ENCODE results near the gene MACROD2. TPM values are rescaled to one million over a fixed set of nuclear protein-coding genes. Genes with fewer than 3 reads are reported as not detected.
A peak's percentile ranks its signal among the peaks of the same experiment; 100 is the strongest.
"Not testable (repeated sequence)": the region's sequence is repeated elsewhere in the genome, so short reads cannot be mapped to it uniquely, and the experiment has no call there.

MACROD2 gene
- total RNA-seq, 1 donor = 0.81 TPM

DNA sequence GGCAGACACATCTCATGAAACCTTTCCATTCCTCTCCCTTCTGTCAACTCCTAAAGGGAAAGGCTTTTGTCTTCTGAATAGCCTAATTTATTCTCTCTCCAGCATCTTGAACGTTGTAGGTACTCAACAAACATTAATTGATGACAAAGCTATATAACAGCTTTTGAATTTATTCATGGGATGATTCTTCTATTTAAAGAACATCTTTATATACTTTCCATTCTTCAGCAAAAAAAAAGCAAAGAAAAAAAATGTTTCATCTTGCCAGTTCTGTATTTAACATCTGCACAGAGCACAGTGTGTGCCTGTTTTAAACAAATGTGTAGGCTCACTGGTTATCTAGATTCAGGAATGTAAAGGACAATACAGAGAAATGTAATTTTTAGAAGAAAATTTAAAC is 1929.2 kb downstream of the MACROD2 start:
- no peak for DNase-seq (ENCODE audit: low read depth in 2 of 3, low spot score in 2 of 3)

DNA sequence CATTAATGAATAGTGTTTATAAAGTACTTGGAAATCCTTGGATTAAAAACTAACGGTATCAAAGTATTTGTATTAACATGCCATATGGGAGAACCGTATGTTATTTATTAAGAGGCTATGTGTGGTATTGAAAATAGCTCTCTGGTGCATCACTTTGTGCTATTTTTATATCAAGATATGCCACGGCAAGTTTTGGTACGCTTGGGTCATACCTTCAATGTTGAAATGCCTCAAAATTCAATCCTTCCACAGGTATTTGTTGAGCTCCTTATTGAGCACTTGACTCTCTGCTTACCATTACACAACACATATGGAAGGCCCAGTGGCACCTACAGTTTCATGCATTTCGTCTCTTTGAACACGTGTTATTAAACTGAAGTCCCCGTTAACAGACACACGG is 1930.1 kb downstream of the MACROD2 start:
- no peak for DNase-seq (ENCODE audit: low read depth in 2 of 3, low spot score in 2 of 3)

DNA sequence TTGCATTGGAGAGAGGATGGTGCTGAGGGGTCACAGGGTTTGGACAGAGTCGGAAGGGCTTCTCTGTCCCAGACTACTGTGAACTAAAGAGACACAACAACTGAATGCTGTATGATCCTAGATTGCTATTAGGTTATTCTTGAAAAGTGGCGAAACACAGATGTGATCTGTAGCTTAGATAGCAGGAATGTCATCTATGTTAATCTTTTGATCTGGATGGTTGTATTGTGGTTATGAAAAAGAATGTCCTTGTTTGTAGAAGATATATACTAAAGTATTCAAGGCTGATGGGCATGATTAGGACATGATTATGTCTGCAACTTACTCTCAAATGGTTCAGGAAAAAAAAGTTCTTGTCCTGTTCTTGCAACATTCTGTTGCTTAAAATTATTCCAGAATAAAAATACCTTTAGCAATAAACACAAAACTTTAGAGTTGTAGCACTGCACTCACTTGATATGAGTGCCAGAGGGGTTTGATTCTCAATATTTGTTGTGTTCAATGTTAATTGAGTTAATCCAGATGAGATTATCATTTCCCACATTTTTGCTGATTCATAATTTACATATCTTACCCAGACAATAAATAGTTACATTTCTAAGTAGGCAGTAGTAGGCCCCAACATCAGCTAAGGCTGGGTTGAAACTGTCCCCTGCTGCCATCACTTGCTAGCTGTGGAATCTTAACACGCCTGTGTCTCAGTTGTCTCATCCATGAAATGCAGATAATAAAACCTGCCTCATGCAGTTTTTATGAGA is 1932.8 kb downstream of the MACROD2 start:
- DNase-seq (ENCODE audit: low read depth in 2 of 3, low spot score in 2 of 3) = no peak

DNA sequence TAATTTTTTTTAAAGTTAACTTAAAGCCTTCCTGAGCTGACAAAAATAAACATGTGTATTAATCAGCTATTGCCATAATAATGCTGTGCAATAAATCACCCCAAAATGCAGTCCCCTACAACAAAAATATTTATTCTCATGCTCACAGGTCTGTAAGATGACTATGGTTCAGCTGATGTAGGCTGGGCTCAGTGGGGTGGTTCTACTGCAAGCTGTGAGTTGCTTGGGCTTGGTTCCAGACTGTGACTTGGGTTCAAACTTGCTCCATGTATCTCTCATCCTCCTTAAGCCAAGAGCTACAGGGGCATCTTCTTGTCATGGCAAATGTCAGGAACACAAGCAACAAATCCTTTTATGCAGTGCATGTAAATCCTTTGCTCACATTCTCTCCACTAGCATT is 1933.6 kb downstream of the MACROD2 start:
- DNase-seq (ENCODE audit: low read depth in 2 of 3, low spot score in 2 of 3) = no peak

DNA sequence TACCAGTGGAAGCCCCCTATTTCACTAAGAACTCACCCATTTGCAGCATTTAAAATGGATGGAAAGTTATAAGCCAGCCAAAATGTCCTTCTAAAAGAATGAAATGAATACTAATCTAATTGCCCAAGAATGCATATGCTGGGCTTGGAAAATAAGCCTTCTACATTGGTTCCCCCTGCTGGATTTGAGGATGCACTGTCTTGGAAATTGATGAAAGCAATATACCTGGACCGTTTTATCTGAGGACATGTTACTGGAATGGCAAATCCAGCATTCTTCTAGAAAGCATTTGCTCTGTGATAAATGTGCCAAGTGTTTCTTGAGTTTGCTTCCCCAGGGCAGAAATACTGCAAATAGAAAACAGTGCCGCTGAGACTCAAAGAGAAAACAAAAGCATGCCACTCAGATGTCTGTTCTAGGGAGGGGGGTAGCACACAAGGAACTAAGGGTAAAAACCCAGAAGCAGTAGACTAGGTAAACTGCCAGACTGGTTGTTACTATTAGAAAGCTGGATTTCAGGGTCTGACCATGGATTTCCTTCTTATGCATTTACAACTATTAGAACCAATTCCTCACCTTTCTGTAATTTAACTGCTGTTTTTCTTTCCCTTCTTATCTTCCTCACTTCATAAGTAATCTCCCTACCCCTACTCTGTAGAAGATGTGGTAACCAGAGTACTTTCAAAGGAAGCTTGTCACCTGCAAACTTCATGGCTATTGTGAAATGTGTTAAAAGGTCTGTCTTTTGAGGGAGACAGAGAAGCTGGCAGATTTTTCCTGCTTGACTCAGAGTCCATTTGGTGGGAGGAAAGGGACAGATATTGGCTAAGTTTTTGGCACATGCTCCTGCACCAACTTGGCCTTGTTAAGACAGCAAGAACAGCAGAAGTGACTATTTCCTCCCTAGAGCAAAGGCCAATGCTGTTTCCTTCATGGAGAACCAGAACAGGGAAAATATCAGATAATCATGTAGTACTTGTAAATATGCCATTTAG is 1935.3 kb downstream of the MACROD2 start:
- DNase-seq (ENCODE audit: low read depth in 2 of 3, low spot score in 2 of 3) = peak in 2 of 3 donors; percentile 11 to 36

DNA sequence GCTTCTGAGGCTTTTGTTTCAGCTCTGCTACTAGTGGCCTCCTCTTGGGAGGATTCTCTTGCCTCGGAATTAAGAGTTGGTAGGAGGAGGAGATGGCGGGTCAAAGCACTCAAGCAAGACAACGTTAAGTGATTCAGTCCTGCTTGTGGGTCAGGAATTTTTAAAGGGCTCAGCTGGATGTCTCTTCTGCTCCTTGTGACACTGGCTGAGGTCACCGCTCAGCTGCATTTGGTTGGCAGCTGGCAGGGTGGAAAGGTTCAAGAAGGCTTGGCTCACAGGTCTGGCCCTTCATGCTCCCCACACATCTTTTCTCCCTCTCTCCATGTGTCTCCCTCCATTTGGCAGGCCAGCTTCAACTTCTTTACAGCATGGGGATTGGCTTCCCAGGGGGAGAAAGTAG is 1936.6 kb downstream of the MACROD2 start:
- DNase-seq (ENCODE audit: low read depth in 2 of 3, low spot score in 2 of 3) = no peak

DNA sequence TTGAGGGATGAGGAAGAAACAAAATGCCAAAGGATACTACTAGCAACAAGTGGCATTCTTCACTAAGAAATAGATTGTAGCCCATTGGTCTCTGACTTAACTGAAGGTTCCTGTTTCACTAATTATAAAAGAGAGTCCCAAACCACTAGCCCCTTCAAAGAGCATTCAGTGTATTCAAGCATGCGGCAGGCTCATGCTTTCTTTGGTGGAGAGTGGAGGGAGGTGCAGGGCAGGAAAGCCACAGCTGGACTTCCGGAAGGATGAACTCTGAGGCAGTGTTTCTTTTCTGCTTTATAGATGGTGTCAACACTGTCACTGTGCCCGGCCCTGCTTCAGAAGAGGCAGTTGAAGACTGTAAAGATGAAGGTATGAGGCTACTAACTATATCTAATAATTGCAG is 1941.9 kb downstream of the MACROD2 start:
- DNase-seq (ENCODE audit: low read depth in 2 of 3, low spot score in 2 of 3) = no peak

DNA sequence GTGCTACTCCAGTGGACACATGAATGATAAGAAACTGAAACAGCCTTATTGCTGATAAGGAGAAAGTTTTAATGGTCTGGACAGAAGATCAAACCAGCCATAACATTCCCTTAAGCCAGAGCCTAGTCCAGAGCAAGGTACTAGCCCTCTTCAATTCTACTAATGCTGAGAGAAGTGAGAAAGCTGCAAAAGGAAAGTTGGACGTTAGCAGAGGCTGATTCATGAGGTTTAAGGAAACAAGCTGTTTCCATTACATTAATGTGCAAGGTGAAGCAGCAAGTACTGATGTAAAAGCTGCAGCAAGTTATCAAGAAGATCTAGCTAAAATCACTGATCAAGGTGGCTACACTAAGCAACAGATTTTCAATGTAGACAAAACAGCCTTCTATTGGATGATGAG is 1943.5 kb downstream of the MACROD2 start:
- DNase-seq (ENCODE audit: low read depth in 2 of 3, low spot score in 2 of 3) = no peak

DNA sequence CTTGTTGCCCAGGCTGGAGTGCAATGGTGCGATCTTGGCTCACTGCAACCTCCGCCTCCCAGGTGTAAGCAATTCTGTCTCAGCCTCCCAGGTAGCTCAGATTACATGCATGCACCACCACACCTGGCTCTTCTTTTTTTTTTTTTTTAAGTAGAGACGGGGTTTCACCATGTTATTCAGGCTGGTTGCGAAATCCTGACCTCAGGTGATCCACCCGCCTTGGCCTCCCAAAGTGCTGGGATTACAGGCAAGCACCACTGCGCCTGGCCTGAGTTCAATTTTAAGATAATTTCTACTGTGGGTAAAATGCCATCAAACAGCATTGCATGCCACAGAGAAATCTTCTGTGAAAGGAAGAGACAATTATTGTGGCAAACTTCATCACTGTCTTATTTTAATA is 1944.8 kb downstream of the MACROD2 start:
- no peak for DNase-seq (ENCODE audit: low read depth in 2 of 3, low spot score in 2 of 3)

DNA sequence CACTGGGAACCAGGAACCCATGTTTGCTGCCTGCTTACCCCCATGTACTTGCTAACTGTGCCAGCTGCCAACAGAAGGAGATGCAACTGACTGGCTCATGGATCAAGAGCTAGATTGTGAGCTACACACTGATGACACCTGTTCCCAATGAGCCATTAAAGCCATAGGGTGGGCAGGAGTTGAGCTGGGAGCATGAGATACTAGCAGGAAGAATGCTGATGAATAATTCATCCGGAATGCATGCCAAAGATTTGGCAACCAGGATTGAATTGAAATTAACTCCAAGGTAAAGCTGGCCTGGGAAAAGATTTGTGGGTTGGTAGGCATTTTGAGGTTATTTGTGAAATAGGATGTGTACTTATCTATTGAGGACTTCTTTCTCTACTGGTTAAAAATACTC is 1946.8 kb downstream of the MACROD2 start:
- no peak for DNase-seq (ENCODE audit: low read depth in 2 of 3, low spot score in 2 of 3)

DNA sequence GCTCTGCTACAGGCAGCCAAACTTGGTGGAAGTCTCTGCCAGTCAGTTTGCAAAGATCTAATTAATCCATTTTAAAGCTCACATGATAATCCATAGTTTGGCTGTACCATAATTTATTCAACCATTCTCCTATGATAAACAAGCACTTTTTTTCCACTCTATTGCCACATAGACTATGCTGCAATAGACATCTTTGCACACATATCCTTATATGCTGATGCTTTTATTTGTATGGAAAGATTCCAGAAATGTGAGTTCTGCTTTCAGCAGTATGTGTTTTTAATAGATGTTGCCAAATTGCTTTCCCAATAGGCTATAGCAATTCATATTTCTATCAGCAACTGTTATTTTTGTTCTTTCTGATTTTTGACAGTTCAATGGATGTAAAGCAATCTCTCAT is 1950.0 kb downstream of the MACROD2 start:
- DNase-seq (ENCODE audit: low read depth in 2 of 3, low spot score in 2 of 3) = no peak

DNA sequence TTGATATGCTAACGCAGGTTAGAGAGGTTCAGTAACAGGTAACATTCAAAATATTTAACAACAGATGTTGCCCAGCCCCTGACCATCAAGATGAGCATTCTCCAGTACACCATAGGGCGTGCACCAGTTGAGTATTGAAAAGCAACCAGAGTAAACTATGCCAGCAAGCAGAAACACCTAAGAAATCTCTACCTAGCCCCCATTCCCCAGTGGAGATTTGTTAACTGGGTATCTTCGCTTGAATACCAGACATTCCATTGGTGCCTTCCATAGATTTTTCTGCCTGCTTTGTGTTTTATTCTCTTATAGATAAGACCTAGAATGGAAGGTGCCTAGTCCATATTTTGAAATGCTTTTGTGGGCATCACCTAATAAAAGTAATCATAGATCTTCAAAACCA is 1954.1 kb downstream of the MACROD2 start:
- no peak for DNase-seq (ENCODE audit: low read depth in 2 of 3, low spot score in 2 of 3)

DNA sequence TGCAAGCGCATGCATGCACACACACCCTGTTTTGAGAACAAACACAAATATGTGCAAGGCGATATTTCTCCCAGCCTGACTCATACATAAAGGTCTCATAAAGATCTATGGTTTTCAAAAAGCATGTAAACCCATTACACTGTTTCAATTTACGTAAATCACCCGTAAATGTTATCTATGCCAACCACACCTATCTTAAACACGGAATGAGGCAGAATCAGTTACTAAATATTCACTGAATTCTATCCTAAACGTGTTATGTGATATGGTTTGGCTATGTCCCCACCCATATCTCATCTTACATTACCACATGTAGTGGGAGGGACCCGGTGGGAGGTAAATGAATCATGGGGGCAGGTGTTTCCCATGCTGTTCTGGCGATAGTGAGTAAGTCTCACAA is 1956.3 kb downstream of the MACROD2 start:
- no peak for DNase-seq (ENCODE audit: low read depth in 2 of 3, low spot score in 2 of 3)

DNA sequence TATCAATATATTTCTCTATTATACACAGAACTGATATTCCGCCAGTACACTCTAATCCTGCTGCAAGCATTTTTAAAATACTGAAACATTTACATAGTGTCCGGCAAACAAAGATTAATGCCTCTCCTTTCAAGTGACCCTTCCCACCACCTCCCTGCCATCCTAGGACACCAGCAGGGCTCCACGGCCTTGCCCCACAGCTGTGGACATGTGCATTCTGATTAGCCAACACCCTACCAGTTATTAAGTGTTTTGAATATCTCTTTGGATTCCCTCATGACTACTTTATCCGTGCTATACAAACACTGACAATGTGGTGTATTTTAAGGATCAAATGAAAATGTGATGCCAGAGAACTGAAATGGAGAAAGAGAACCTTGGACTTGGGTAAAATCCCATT is 1962.8 kb downstream of the MACROD2 start:
- no peak for DNase-seq (ENCODE audit: low read depth in 2 of 3, low spot score in 2 of 3)

DNA sequence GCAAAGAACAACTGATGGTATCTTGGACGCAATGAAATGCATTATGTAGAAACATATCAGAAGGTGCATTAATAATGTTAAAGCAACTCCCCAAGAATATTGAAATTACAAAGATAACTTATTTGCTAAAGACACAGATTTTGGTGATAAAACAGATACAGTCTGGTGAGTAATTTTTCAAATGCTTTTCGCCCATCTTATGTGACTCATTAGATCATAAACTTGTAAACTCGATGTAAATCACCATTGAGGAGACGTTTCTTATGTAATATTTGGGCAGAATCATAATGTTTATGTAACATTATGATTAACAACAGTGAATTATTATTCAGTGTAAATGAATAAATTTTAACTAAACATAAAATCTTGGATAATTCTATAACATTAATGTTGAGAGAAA is 1969.8 kb downstream of the MACROD2 start:
- DNase-seq (ENCODE audit: low read depth in 2 of 3, low spot score in 2 of 3) = no peak

DNA sequence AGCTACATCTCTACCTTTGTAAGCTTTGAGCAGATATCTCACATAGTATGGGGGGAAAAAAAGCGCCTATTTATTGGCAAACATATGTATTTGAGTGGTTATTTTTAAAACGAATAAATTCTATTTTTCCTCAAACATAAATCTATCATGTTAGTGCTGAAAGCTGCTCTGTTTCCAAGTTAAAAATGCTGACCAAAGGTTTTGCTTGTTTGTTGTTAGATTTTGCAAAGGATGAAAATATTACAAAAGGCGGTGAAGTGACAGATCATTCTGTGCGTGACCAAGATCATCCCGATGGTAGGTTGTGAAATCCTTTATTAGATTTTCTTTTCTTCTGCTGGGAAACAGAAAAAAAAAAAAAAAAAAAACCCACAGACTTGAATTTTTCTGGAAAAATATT is 1972.0 kb downstream of the MACROD2 start:
- DNase-seq (ENCODE audit: low read depth in 2 of 3, low spot score in 2 of 3) = no peak

DNA sequence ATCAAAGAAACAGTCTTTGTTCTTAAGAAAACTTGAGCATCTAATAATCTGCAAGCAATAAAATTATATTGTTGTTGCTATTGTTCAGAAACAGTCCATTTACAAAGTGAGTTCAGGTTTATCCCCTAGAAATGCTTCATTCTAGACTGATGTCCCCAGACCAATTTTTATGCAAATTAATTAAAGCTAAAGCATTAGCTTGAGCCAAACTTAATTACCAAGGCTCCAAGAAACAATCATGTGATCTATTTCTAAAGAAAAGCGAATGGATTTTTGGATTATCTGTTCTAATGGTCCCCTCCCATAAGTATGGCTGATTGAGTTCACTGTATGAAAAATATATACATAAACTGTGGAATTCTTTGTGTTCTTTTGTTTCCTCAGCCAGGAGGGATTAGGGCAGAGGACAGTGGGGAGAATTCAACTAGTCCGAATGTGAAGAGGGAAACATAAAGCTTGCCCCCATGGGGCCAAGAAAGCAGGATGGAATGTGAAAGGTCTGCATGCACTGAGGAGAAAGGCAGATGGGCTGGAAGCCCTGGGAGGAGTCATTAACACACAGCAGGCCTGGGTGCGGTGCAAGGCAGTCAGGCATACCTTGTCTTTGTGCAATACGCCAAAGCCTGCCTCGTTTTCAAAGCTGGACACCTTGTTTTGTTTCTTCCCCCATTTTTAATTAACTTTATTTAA is 1980.9 kb downstream of the MACROD2 start:
- no peak for DNase-seq (ENCODE audit: low read depth in 2 of 3, low spot score in 2 of 3)

DNA sequence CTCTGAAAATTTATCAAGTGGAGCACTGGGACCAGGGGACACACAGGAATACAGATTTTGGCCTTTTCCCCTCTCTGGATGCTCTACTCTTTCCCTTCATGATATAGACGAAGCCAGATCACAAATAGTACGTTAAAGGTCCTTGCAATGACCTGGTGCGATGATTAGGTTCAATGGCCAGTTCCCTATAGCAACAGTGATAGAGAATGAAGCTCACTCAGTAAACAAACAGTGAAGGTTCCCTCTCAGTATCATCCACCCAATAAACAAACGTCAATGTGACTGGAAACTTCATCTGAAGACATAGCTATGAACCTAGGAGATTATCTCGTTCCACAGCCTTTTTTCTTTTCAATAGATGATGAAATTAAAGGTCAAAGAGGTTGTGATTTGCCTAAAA is 1981.7 kb downstream of the MACROD2 start:
- no peak for DNase-seq (ENCODE audit: low read depth in 2 of 3, low spot score in 2 of 3)

DNA sequence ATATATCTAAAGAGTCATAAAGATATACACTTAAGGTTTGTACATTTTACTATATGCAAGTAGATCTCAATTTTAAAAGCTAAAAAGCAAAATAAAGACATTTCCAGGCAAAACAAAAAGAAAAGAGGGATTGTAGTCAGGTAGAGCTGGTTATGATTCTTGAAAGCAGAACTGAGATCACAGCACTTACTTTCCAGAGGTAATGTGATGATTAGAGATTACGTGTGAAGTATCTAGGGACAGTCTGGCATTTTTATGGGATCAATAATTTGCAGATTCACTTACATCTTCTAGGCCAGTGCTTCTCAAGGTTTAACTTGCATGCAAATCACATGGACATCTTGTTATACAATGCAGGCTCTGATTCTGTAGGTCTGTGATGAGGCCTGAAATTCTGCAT is 1982.4 kb downstream of the MACROD2 start:
- no peak for DNase-seq (ENCODE audit: low read depth in 2 of 3, low spot score in 2 of 3)

DNA sequence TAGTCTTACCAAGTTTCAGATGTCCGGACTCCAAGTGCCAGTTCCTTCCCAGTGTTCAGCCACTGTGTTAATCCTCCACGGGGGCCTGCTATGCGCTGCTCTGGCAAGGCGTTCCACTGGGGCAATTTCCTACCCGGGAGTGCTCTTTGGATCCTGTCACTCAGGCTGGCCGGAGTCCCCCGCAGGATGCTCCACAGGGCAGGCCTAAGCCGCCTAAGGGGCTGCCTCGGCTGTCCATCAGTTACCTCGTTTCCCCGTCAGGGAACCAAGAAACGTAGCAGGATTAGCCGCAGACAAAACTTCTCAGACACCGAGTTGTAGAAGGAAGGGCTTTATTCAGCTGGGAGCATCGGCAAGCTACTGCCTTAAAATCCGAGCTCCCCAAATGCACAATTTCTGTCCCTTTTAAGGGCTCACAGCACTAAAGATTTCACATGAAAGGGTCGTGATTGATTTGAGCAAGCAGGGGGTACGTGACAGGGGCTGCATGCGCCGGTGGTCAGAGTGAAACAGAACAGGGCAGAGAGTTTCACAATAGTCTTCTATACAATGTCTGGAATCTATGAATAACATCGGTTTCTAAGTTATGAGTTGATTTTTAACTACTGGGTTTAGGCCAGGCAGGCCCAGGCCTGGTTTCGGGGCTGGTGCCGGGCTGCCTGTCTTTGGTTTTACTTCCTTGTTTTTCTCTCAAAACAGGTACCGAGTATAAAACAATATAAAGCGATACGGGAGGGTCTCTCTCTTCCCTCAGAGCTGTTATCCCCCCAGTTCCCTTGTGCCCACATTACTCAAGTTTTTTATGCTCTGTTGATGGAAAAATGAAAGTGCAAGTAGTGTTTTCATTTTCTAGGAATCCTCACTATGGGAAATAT is 1990.4 kb downstream of the MACROD2 start:
- not testable (repeated sequence) for DNase-seq (ENCODE audit: low read depth in 2 of 3, low spot score in 2 of 3)

All from hematopoietic multipotent progenitor cell (in vitro differentiated cells).